ENCODE results near the gene C9.
"Not testable (repeated sequence)": the region's sequence is repeated elsewhere in the genome, so short reads cannot be mapped to it uniquely, and the experiment has no call there.

The C9 gene

DNA sequence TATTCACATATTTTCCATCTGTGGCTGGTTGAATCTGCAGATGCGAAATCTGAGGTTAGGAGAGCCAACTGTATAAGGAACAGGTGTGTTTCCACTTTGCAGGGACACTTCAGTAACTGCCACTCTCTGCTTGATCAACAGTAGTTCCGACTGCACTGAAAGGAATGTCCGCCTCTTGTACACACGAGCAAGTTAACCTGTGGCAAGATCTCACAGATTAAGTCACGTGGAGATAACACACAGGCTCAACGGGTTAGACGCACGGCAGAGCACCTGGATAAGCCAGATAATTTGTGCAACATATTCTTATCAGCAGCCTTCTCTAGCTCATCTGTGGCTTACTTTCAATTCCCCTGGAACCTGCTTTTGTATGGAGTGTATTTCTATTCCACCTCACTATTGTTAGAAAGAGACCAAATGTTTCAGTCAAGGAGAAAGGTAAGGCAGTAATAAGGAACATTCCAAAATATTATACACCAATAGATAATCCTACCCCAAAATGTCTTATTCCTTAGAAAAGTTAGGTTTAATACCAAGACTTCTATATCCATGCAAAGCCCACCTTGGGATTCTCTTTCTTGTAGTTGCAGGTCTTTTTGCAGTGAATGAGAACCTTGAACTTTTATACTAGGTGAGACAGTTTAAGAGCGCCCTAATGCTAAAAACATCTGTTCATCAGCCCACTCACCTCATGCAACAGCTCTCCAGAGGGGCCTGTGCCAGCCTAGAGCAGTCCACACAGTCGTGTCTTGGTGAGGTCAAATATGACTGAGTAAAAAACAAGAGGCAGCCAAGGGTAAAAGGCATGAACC lies 6.5 kb upstream of the C9 start:
- DNase-seq = no peak

DNA sequence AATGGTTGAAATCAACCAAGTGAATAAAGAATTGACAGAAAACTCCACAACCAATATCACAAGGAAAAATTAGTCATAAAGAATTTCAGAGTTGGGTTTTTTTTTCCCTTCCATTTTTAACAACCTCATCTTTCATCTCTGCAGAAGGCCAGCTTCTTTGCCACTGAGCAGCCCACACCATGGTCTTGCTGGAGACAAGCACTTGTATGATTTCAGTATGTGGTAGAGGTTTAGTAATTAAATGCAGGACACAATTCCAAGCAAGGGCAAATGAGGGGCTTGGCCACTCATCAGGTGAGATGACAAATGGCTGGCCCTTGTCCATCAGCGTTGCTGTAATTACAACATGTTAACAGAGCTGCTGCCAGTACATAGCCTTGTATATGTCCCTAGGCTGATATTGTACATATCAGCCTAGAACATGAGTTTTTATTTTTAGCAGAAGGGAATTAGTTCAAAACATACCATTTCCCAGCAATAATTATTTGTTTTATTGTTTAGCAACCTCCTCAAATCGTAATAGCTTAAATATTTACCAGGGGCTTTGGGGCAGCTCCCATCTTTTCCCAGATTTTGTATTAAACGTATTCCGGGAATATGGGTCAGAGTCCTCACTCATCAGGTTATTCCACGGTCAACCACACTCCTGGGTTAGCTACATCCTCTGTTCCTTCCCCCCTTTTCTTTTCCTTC lies 5.0 kb upstream of the C9 start:
- DNase-seq = no peak

GRCh38 chr5:39368116-39368515 lies 3.8 kb upstream of the C9 start:
- no peak for DNase-seq

- no peak for DNase-seq
Measured at GRCh38 chr5:39367711-39368110, 3.4 kb upstream of the C9 start.

DNA sequence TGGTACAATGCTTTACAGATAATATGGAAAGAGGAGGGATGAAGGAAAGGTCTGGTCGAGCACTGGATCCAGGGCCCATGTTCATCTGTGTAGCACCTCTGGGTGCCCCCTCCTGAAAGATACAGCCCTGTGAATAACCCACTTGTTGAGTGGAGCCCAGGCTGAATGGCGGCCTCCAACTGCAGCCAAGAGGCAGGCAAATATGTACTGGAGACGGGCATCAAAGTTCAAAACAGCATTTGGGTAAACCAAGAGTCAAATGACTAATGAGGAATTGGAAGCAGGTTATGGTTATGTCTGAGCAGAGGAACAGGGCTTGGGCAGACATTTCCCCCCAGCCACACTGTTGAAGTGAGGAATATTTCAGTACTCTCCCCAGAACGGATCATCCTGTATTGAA lies 1.1 kb downstream of the C9 start:
- DNase-seq = no peak

- no peak for DNase-seq
Measured at GRCh38 chr5:39362646-39363045, 1.6 kb downstream of the C9 start.

- no peak for DNase-seq
Measured at GRCh38 chr5:39361306-39361705, 3.0 kb downstream of the C9 start.

- no peak for DNase-seq
Measured at GRCh38 chr5:39360471-39361111, 3.7 kb downstream of the C9 start.

DNA sequence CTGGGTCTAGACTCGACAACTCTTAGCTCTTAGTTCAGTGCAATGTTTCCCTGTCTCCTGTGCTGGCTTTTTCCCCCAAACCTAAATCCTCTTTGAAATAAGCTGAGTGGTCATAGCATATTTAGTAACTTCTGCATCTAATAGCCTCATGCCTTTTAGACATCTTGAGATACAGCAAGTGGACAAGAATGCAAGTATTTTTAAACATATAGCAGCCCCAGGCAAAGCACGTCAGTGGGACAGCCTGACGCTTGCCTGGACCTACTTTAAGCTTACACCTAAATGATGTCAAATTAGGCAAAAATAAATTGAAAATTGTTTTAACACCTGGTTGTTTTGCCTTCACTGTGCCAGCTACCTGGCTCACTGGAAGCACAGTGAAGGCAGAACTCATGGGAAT lies 8.0 kb downstream of the C9 start:
- no peak for DNase-seq

GRCh38 chr5:39355324-39355723 lies 9.0 kb downstream of the C9 start:
- no peak for DNase-seq

DNA sequence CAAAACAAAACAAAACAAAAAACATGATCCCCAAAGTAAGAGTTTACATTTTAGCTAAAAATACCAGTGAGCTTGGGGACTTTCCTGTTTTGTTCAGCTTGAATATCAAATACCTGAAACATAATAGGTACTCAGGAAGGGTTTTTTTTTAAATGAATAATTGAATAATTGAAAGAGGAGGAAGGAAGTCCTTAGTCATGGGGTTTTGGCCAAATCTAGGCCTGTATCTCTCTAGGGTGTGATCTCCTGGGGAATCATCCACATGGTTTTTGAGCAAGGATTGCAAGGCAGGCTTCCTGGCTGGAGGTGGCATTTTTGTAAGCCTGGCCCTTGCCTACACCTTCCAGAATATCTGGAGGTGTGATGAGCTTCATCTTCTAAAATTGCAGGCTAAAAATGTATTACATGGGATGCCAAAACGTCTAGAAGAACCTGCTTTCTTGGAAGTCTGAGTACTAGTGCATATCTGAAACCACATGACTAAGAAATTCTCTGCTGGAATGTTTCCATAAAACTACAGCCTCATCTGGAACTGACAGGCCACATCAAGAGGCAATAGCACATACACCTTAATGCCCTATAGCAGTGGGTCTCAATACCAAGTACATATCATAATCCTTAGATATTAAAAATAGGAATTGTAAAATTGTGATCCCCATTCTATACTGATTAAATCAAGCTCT lies 10.4 kb downstream of the C9 start:
- no peak for DNase-seq

DNA sequence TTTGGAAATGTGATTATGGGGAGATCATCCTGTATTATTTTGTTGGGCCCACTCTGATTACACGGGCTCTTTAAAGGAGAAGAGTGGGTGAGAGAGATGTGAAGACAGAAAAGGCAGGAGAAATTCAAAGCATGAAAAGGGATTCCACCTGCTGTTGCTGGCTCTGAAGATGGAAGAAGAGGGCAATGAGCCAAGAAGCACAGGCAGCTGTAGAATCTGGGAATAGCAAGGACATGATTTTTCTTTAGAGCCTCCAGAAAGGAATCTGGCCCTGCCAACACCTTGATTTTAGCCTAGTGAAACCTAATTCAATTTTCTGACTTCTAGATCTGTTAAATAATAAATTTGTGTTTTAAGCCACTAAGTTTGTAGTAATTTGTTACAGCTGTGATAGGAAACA lies 11.3 kb downstream of the C9 start:
- DNase-seq = no peak

DNA sequence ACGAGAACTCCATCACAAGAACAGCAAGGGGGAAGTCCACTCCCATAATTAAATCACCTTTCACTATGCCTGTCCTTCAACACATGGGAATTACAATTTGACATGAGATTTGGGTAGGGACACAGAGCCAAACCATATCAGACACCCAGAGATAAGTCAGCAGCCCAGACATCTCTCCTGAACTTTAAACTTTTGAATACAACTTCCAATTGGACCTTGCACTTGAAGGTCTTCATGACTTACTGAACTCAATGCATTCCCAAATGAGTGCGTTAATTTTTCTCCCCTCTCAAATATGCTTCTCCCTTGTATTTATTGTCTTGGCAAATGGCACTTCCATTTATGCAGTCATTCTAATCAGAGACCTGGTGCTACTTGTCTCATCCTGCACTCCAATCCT lies 12.1 kb downstream of the C9 start:
- DNase-seq = no peak

- DNase-seq = no peak
Measured at GRCh38 chr5:39349484-39349883, 14.8 kb downstream of the C9 start.

DNA sequence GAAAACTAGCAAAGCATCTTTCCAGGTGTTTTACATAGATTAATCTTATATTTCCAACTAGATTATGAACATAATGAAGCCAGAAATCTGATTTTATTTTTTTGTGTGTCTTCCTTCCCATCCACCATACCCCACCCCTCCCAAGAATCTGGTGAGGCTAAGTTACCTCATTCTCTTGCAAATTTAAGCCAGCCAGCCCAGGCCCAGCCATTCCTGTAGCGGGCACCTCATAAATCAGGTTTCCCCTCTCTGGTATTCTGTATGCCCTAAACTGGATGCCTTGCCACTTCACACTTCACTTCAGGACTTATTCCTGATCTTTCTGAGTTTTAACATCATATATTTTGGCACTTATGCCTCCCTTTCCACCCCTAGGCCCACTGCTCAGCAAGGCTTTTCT lies 21.8 kb downstream of the C9 start:
- no peak for DNase-seq

DNA sequence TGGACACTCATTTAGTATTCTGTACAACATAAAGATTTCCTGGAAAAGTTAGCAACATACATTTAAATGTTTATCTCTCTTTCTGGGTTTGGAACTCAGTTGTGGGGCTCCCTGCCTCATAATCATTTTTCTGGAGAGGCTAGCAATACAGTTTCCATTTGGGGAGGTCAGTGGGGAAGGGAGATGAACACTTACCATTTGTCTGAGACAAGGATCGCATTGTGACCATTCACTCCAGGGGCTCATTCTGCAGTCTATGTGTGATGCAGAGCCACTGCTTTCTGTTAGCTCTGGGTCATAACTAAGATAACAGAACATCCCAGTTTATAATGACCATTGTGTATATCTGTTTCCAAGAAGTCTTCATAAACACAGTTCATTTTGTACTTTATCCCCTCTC lies 22.4 kb downstream of the C9 start:
- no peak for DNase-seq

DNA sequence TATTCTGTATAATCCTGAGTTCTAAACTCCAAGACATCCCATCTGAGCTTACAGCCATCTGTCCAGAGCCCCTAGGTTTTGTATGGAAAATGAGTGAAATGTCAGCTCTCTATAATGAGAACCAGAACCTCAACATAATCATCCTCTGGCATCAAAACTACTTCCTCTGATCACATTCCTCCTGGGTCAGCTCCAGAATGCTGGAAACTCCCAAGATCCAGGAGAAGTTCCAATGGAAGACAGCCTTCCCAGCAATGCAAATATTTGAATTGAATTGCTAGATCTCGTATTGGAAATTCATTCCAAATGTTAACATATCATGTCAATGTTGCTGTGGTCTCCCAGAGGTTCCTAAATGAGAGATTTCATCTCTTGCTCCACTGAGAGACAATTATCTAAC lies 23.8 kb downstream of the C9 start:
- DNase-seq = no peak

DNA sequence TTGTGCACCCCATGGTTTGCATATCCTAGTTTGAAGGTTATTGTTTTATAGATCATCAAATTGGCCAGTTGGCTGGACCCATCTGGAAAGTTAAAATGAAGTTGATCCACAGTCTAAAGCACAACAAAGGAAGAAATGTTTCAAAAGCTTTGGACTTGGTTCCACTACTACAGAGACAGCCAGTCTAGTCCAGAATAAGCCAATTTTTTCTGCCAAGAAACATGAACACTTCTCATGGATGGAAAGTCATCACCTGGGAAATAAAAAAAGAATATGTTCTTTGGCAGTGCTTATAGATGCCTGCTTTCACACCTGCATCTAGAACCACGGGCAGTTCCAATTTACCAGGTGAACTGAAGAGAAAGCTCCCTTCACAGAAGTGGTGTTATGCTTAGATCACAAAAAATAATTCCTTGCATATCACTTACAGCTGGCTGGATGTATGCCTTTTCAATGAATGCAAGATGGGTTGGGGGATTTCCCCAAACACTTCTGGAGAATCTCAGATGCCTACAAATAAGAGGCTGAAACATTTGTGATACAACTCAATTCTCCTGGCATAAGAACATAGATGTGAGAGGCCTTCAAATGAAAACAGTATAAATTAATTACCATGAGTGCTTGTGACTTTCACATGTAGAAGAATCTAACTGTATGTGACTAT lies 26.9 kb downstream of the C9 start:
- no peak for DNase-seq

GRCh38 chr5:39334296-39334695 lies 30.0 kb downstream of the C9 start:
- not testable (repeated sequence) for DNase-seq

GRCh38 chr5:39333104-39333503 lies 31.2 kb downstream of the C9 start:
- DNase-seq = no peak

- no peak for DNase-seq
Measured at GRCh38 chr5:39331861-39332381, 32.4 kb downstream of the C9 start.

DNA sequence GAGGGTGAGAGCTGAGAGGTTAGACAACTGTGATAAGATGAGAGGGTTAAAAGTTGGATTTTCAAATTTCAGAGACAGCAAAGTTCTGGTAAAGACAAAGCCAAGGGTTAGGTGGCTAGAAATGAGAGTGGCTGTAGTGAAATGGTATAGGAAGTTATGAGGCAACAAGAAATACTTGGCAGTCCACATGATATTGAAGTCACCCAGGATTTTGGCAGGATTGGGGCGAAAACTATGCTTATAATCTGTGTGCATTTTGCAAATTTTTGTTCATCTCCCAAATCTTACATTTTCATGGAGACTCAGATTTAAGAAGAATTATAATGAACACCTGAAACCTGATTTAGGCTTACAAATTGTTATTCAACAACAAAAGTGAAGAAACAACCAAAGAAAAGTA lies 35.6 kb downstream of the C9 start:
- DNase-seq = no peak

- DNase-seq = no peak
Measured at GRCh38 chr5:39323542-39323941, 40.8 kb downstream of the C9 start.

Measured in stimulated activated CD8-positive, alpha-beta memory T cell treated with anti-CD3 and anti-CD28 coated beads, Interleukin-4, amount 100 ng/mL, for 48 hours (primary cell).